PC-3 (cell line): ENCODE results near the gene UBE2E2.

Experiments used
- EZH2 ChIP-seq: fragments of 300-600 bp; sonication (generic); IDR thresholded peaks from one replicate; pipeline ENCODE4 v1.6.1; 2017; ENCODE audit warnings: antibody characterized with exemption, mild to moderate bottlenecking, low read length; ENCODE audit not compliant: unreplicated experiment
- EZH2phosphoT487 ChIP-seq: fragments of 300-600 bp; sonication (generic); IDR thresholded peaks from 2 replicates; pipeline ENCODE4 v1.6.1; 2018; ENCODE audit warnings: mild to moderate bottlenecking, antibody characterized with exemption, low read length, borderline replicate concordance
- TF ChIP-seq, protein P1 (sequence below): fragments of 300-600 bp; sonication (generic); conservative IDR thresholded peaks from 2 replicates; pipeline ENCODE4 v1.5.1; 2017; ENCODE audit warnings: antibody characterized with exemption, low read depth, mild to moderate bottlenecking, low read length

DNA sequence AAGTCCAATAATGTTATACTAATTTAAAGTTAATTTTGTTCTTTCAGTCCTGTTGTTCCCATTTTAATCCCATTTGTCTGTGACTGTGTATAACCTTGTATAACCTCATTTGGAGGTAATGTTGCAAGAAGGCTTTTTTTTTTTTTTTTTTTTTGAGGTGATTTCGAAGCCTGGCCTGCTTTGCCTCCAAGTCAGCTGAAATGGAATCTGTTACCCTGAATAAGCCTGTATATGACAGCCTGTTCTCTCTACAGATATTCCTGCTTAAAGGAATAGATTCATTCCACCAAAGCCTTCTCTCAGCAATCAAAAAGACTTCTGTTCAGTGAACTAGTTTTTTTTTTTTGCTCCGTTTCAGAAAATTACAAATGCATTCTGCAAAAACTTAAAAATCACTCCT lies 330.9 kb downstream of the UBE2E2 start:
- TF ChIP-seq, protein P1, sequence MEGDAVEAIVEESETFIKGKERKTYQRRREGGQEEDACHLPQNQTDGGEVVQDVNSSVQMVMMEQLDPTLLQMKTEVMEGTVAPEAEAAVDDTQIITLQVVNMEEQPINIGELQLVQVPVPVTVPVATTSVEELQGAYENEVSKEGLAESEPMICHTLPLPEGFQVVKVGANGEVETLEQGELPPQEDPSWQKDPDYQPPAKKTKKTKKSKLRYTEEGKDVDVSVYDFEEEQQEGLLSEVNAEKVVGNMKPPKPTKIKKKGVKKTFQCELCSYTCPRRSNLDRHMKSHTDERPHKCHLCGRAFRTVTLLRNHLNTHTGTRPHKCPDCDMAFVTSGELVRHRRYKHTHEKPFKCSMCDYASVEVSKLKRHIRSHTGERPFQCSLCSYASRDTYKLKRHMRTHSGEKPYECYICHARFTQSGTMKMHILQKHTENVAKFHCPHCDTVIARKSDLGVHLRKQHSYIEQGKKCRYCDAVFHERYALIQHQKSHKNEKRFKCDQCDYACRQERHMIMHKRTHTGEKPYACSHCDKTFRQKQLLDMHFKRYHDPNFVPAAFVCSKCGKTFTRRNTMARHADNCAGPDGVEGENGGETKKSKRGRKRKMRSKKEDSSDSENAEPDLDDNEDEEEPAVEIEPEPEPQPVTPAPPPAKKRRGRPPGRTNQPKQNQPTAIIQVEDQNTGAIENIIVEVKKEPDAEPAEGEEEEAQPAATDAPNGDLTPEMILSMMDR, result no peak
- no peak for TF ChIP-seq EZH2
- TF ChIP-seq EZH2phosphoT487, result no peak
